ENCODE results near the gene FAM20B. TPM values are rescaled to one million over a fixed set of nuclear protein-coding genes. Genes with fewer than 3 reads are reported as not detected.

FAM20B gene
- total RNA-seq, 4 donors from 2014 or later = 19.7 to 43.7 (median 32.6) TPM

DNA sequence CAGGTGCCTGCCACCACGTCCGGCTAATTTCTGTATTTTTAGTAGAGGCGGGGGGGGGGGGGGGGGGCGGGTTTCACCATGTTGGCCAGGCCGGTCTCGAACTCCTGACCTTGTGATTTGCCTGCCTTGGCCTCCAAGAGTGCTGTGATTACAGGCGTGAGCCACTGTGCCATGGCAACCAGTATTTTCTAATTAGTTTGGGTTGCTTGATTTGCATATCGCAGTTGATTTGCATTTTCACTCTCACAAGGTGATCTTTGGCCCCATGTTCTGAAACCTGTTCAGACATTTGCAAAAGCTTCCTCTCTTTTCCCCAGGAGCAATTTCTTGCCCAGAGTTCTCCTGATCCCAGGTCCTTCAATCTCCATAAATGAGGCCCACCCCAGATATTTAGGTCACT lies 57.8 kb downstream of the FAM20B start:
- no peak overlapping the region for H3K27ac ChIP-seq
- intact Hi-C loops (cut with DNase I; ENCODE audit: low total_unique reads) (loop anchor here (10.0 kb wide), 1 partner anchor 549 kb away; no protein-coding TSS in a partner anchor), in situ Hi-C loops (cut with MboI; ENCODE audit: low sequenced_read_pairs in 4 of 4) (loop anchor here in 1 of 4 donors (5.0 to 25.0 kb wide), 2 partner anchors 284 to 729 kb away; partner anchors contain the start of gene AXDND1)
- H3K9me3 ChIP-seq = no peaks in the 10 kb centered on the region
- ATAC-seq (no peak), DNase-seq (no peak)
- no peaks in the 10 kb centered on the region for H3K27me3 ChIP-seq
- peaks cover 0 to 25% of the 10 kb centered on the region in 2 donors for H3K36me3 ChIP-seq
- peak overlapping the region in 1 of 4 donors; percentile 81 for H3K4me3 ChIP-seq
- H3K4me1 ChIP-seq = peaks cover 17 to 18% of the 10 kb centered on the region in 2 donors
- no peak for TF ChIP-seq POLR2A (IDR thresholded peaks at IDR 0.05)
- TF ChIP-seq, protein P1, sequence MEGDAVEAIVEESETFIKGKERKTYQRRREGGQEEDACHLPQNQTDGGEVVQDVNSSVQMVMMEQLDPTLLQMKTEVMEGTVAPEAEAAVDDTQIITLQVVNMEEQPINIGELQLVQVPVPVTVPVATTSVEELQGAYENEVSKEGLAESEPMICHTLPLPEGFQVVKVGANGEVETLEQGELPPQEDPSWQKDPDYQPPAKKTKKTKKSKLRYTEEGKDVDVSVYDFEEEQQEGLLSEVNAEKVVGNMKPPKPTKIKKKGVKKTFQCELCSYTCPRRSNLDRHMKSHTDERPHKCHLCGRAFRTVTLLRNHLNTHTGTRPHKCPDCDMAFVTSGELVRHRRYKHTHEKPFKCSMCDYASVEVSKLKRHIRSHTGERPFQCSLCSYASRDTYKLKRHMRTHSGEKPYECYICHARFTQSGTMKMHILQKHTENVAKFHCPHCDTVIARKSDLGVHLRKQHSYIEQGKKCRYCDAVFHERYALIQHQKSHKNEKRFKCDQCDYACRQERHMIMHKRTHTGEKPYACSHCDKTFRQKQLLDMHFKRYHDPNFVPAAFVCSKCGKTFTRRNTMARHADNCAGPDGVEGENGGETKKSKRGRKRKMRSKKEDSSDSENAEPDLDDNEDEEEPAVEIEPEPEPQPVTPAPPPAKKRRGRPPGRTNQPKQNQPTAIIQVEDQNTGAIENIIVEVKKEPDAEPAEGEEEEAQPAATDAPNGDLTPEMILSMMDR (IDR thresholded peaks at IDR 0.05 in 4 of 5, conservative IDR thresholded peaks at IDR 0.05 in 1 of 5) = no peak

DNA sequence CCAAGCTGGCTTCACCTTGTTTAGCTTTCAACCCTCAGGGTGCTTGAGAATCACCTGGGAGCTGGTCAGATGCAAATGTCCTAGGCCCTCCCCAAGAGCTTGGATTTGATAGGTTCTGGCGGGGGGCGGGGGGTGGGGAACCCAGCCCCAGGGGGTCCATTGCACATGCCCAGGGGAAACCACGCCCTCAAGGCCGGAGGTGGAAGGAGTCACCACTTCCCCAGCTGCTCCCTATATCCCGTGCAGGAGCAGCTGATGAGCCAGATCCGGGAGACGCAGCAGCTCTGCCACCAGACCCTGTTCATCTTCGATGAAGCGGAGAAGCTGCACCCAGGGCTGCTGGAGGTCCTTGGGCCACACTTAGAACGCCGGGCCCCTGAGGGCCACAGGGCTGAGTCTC lies 62.0 kb downstream of the FAM20B start:
- Histone ChIP-seq H3K27ac (no peak overlapping the region), H3K4me1 (peaks cover 32 to 38% of the 10 kb centered on the region in 2 donors), H3K4me3 (no peak overlapping the region), H3K36me3 (peaks cover 0 to 35% of the 10 kb centered on the region in 2 donors), H3K9me3 (no peaks in the 10 kb centered on the region), H3K27me3 (no peaks in the 10 kb centered on the region)
- in situ Hi-C loops (cut with MboI; ENCODE audit: low sequenced_read_pairs in 4 of 4) = loop anchor here in 1 of 4 donors (25.0 kb wide), 1 partner anchor 725 kb away; no protein-coding TSS in a partner anchor
- no peak for TF ChIP-seq POLR2A (IDR thresholded peaks at IDR 0.05)
- no peak for ATAC-seq
- intact Hi-C loops (cut with DNase I; ENCODE audit: low total_unique reads) = loop anchor here (10.0 kb wide), 1 partner anchor 553 kb away; no protein-coding TSS in a partner anchor
- DNase-seq = no peak

DNA sequence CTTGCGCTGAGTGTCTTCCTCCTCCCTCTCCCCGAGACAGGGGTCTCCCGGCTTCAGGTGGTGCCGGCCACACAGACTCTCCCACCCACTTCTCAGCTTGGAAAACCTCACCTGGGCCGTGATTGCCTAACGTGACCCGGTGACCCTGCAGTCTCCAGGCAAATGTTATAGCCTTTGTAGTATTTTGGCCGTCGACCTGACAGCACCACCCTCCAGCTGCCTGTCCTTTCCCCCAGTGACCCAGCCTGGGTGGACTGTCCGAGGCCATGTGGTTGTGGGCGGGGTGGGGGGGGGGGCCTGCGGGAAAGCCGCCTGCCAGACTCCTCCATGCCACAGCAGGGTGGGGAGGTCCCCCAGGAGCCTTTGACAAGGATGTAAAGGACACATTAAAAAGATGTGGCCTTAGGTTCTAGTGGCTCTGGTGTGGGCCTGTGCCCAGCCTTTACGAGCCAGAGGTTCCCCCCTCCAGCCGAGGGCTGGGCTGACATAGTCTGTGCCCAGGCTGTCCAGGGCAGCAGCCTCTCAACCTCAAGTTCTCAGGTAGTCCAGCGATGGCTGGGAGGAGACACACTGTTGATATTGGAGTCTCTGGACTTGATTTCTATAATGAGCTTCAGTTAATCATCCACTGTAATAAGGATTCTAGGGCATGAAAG lies 64.3 kb downstream of the FAM20B start:
- no peak overlapping the region for H3K4me3 ChIP-seq
- no peaks in the 10 kb centered on the region for H3K9me3 ChIP-seq
- ATAC-seq = peak; percentile 7 to 9
- TF ChIP-seq POLR2A (IDR thresholded peaks at IDR 0.05) = no peak
- TF ChIP-seq, protein P1 (IDR thresholded peaks at IDR 0.05 in 4 of 5, conservative IDR thresholded peaks at IDR 0.05 in 1 of 5) = no peak
- in situ Hi-C loops (cut with MboI; ENCODE audit: low sequenced_read_pairs in 4 of 4) = loop anchor here in 1 of 4 donors (25.0 kb wide), 1 partner anchor 722 kb away; no protein-coding TSS in a partner anchor
- H3K27me3 ChIP-seq = no peaks in the 10 kb centered on the region
- H3K27ac ChIP-seq = peak overlapping the region; percentile 81 to 83 (median 82)
- intact Hi-C loops (cut with DNase I; ENCODE audit: low total_unique reads) = loop anchor here (10.0 kb wide), 1 partner anchor 555 kb away; no protein-coding TSS in a partner anchor
- peaks cover 0 to 52% of the 10 kb centered on the region in 2 donors for H3K36me3 ChIP-seq
- no peak for DNase-seq
- peaks cover 25 to 32% of the 10 kb centered on the region in 2 donors for H3K4me1 ChIP-seq

DNA sequence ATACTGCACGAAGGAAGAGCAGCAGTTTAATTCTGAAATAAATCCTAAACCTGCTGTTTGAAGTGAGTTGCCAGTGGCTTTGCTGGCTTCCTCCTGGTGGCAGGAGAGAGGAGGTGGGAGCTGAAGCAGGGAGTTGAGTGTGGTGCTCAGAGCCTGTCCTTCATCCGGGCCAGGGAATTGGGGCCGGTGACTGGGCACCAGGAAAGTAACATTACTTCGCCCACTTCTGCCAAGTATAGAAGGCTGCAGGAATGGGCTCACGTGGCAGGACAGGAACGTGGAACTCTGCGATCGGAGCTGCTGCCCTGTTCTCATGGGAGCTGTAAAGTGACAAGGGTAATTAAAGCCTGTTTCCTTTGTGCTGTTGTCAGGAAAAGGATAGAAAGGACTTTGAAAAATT lies 64.8 kb downstream of the FAM20B start:
- Histone ChIP-seq H3K36me3 (peaks cover 0 to 55% of the 10 kb centered on the region in 2 donors), H3K4me1 (peaks cover 25 to 32% of the 10 kb centered on the region in 2 donors), H3K27ac (peak overlapping the region; percentile 81 to 83 (median 82)), H3K4me3 (no peak overlapping the region), H3K27me3 (no peaks in the 10 kb centered on the region), H3K9me3 (no peaks in the 10 kb centered on the region)
- in situ Hi-C loops (cut with MboI; ENCODE audit: low sequenced_read_pairs in 4 of 4) (loop anchor here in 1 of 4 donors (25.0 kb wide), 1 partner anchor 722 kb away; no protein-coding TSS in a partner anchor), intact Hi-C loops (cut with DNase I; ENCODE audit: low total_unique reads) (no loop called here)
- TF ChIP-seq POLR2A (IDR thresholded peaks at IDR 0.05) = no peak
- TF ChIP-seq, protein P1 (IDR thresholded peaks at IDR 0.05 in 4 of 5, conservative IDR thresholded peaks at IDR 0.05 in 1 of 5) = peak in 3 of 5 experiments; percentile 12 to 41 (median 15)
- DNase-seq = peak in 1 of 2 donors; percentile 60
- peak; percentile 31 to 45 for ATAC-seq

DNA sequence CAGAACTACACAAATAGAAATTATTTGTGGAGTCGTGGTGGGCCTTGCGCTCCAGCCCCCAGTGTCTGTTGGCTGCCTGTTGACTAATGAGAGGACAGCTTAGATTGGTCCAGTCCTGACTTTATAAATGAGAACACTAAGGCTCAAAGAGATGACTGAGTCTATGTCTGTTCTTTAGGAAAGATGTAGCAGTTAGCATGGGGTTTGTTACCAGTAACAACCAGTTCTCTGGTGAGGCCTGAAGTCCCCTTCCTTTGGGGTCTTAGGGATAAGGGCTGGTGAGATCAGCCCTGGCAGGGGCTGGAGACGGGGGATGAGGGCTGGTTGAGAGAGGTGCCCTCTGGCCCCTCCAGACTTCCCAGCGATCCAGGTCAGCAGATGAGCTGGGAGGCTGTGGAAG lies 65.2 kb downstream of the FAM20B start:
- Histone ChIP-seq H3K27ac (peak overlapping the region; percentile 81 to 83 (median 82)), H3K36me3 (peaks cover 0 to 54% of the 10 kb centered on the region in 2 donors), H3K27me3 (no peaks in the 10 kb centered on the region), H3K4me3 (no peak overlapping the region), H3K4me1 (peaks cover 25 to 32% of the 10 kb centered on the region in 2 donors), H3K9me3 (no peaks in the 10 kb centered on the region)
- no peak for ATAC-seq
- no peak for DNase-seq
- no peak for TF ChIP-seq POLR2A (IDR thresholded peaks at IDR 0.05)
- TF ChIP-seq, protein P1 (IDR thresholded peaks at IDR 0.05 in 4 of 5, conservative IDR thresholded peaks at IDR 0.05 in 1 of 5) = no peak
- in situ Hi-C loops (cut with MboI; ENCODE audit: low sequenced_read_pairs in 4 of 4) = loop anchor here in 1 of 4 donors (25.0 kb wide), 1 partner anchor 721 kb away; no protein-coding TSS in a partner anchor
- intact Hi-C loops (cut with DNase I; ENCODE audit: low total_unique reads) = loop anchor here (1.0 kb wide), 1 partner anchor 10 kb away; no protein-coding TSS in a partner anchor

All from gastrocnemius medialis (tissue), 4 donors.